Endometrium (tissue), 2 donors: ENCODE results near the gene PLK5.

Experiments
- FAIRE-seq: peaks from 2 replicates; lab custom pipeline; 2012; peaks lifted over from hg19 to GRCh38; lab: Jason Lieb, UNC
- donor health status: control.
- donor health status: control.

Gene PLK5

GRCh38 chr19:1555487-1556389 lies 31.9 kb downstream of the PLK5 start:
- FAIRE-seq: no peak

GRCh38 chr19:1556390-1557070 lies 32.7 kb downstream of the PLK5 start:
- FAIRE-seq: no peak

GRCh38 chr19:1558552-1558951 lies 34.7 kb downstream of the PLK5 start:
- FAIRE-seq: no peak

- no peak for FAIRE-seq
Observed at GRCh38 chr19:1560286-1560882, 36.5 kb downstream of the PLK5 start.

DNA sequence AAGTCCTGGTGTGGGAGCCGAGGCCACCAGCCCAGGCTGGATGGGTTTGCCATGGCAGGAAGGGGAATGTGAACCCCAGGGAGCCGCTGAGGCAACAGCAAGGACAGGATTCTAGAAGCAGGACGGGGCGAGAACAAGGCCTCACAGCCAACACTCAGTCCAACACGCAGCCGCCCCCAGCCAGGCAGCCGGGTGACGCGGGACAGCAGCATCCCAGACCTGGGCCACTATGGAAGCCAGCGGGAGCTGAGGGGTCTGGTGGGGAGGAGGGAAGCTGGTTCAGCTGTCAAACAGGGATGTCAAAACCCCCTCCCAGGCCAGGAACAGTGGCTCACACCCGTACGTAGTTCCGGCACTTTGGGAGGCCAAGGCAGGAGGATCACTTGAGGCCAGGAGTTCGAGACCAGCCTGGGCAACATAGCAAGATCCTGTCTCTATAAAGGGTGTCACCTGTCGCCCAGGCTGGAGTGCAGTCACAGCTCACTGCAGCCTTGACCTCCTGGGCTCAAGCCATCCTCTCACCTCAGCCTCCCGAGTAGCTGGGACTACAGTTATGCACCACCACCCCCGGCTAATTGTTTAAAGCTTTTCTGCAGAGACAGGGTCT lies 37.5 kb downstream of the PLK5 start:
- FAIRE-seq: no peak

GRCh38 chr19:1563251-1563650 lies 39.4 kb downstream of the PLK5 start:
- no peak for FAIRE-seq

GRCh38 chr19:1566392-1567115 lies 42.7 kb downstream of the PLK5 start:
- no peak for FAIRE-seq

DNA sequence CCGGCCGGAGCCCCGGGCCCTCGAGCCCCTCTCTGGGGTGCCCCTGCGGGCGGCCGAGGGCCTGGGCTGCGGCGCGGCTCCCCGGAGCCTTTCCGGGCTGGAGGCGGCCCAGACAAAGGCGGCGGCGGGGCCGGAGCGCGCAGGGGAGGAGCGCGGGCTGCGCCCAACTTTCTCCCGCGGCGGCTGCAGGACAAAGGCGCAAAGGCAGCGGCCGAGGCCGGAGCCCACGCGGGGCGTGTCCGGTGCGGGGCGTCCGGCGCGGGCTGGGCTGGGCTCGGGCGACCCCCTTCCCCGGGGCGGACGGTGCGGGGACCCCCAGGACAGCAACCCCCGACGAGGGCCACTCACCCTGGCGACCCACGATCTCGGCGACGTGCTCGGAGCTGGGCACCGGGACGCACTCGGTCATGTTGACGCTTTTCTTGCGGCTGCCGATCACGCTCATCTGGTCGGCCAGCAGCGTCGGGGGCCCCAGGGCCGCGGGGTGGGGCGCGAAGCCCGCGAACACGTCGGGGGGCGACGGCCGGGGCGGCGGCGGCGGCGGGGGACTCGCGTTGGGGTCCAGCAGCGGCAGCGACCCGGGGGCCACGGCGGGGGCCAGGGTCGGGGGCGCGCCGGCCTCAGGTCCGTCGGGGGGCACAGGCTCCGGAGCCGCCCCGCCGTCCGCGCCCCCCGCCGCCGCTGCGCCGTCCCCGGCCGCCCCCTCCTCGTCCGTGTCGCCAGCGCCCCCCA lies 43.4 kb downstream of the PLK5 start:
- FAIRE-seq: no peak

- FAIRE-seq: no peak
Observed at GRCh38 chr19:1567848-1568227, 44.0 kb downstream of the PLK5 start.

GRCh38 chr19:1568320-1569019 lies 44.6 kb downstream of the PLK5 start, which contains the start of gene MEX3D:
Gene MEX3D (minus strand): TSS chr19:1568325. CDS start chr19:1568058, 267 bp downstream.
- FAIRE-seq: no peak

- no peak for FAIRE-seq
Observed at GRCh38 chr19:1569997-1570396, 46.1 kb downstream of the PLK5 start.

DNA sequence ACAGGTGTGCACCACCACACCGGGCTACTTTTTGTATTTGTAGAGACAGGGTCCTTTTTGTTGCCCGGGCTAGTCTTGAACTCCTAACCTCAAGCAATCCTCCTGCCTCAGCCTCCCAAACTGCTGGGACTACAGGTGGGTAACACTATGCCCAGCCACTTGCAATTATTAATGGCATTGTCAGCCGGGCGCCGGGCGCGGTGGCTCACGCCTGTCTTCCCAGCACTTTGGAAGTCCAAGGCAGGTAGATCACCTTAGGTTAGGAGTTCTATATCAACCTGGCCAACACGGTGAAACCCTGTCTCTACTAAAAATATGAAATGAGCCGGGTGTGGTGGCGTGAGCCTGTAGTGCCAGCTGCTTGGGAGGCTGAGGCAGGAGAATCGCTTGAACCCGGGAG lies 47.0 kb downstream of the PLK5 start:
- no peak for FAIRE-seq

DNA sequence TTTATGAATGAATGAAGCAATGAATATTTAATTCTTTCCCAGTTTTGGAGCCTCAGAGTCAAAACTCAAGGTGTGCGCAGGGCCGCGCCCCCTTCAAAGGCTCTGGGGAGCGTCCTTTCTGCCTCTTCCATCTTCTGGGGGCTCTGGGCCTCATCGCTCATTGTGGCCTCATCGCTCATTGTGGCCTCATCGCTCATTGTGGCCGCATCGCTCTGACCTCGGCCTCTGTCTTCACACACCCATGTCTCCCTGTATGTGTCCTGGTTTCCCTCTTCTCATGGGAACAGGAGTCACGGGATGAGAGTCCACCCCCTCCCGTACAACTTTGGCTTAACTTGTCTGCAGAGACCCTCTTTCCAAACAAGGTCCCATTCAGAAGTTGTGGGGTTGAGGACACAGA lies 47.5 kb downstream of the PLK5 start:
- FAIRE-seq: no peak

GRCh38 chr19:1572795-1573194 lies 48.9 kb downstream of the PLK5 start:
- no peak for FAIRE-seq

- no peak for FAIRE-seq
Observed at GRCh38 chr19:1574354-1575136, 50.7 kb downstream of the PLK5 start.

- FAIRE-seq: no peak
Observed at GRCh38 chr19:1575323-1576241, 51.7 kb downstream of the PLK5 start.

GRCh38 chr19:1576242-1577089 lies 52.6 kb downstream of the PLK5 start:
- no peak for FAIRE-seq
